IPS DF 19.7 (cell line): ENCODE results near the gene CACNA1A.
"Not testable (repeated sequence)": the region's sequence is repeated elsewhere in the genome, so short reads cannot be mapped to it uniquely, and the experiment has no call there.

Experiments
- DNase-seq: peaks from one replicate; pipeline ENCODE4 v3.0.0-alpha.2; 2013; ENCODE audit warnings: low read depth, low spot score

Gene CACNA1A

DNA sequence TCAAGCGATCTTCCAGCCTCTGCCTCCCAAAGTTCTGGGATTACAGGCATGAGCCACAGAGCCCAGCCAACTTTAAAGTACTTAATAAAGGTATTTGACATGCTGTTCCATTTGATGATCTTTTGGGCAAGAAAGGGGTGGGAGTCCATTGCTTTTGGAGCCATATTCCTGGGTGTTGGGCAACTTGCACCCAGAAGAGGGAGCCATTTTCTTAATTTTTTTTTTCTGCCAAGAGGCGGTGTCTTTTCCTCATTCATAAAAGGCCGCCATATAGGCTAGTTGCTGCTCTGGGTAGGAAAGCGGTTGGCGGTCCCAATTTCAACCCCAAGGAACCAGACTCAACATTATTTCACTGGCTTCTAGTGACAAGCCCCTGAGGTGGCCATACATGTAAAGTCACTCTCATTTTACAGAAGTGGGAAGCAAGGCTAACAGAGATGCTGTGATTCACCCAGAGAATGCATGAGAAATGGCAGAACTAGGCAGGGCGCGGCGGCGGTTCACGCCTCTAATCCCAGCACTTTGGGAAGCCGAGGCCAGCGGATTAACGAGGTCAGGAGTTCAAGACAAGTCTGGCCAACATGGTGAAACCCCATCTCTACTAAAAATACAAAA lies 139.6 kb downstream of the CACNA1A start:
- no peak for DNase-seq

DNA sequence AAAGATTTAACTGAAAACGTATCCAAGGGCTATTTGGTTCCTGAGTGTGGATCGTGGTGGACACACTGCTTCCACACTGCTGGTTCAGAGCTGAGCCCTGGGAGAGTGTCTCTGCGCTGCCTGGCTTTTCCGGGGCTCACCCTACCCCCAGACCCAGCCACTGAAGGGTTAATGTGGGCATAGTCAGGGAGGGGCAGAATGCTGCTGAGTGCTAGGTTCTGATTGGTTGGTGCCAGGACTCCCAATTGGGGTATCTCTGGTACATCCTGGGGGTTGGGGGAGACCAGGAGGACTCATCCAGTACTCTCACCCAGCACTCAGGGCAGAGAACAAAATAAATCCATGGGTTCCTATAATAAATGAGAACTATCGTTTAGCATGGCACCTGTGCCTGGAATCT lies 142.3 kb downstream of the CACNA1A start:
- no peak for DNase-seq

- DNase-seq: no peak
Measured at GRCh38 chr19:13363245-13363644, 143.0 kb downstream of the CACNA1A start.

GRCh38 chr19:13362668-13363067 lies 143.6 kb downstream of the CACNA1A start:
- no peak for DNase-seq

- not testable (repeated sequence) for DNase-seq
Measured at GRCh38 chr19:13361726-13362125, 144.6 kb downstream of the CACNA1A start.

GRCh38 chr19:13356686-13357280 lies 149.5 kb downstream of the CACNA1A start:
- DNase-seq: no peak

GRCh38 chr19:13356185-13356584 lies 150.1 kb downstream of the CACNA1A start:
- no peak for DNase-seq

GRCh38 chr19:13355356-13355755 lies 150.9 kb downstream of the CACNA1A start:
- no peak for DNase-seq

GRCh38 chr19:13353625-13354024 lies 152.7 kb downstream of the CACNA1A start:
- DNase-seq: no peak

DNA sequence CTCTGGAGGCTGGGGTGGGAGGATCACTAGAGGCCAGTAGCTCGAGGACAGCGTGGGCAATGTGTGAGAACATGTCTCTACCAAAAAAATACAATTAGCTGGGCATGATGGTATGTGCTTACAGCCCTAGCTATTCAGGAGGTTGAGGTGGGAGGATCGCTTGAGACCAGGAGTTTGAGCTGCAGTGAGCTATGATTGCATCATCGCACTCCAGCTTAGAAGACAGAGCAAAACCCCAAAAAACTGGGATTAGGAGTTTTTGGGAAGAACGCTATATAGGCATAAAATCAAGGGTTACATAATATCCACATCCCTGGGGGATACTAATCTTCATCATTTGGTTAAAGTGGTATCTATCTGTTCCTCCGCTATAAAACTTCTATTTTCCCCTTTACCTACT lies 155.5 kb downstream of the CACNA1A start:
- DNase-seq: no peak

GRCh38 chr19:13350072-13350471 lies 156.2 kb downstream of the CACNA1A start:
- no peak for DNase-seq

GRCh38 chr19:13347367-13347766 lies 158.9 kb downstream of the CACNA1A start:
- DNase-seq: no peak

- no peak for DNase-seq
Measured at GRCh38 chr19:13343514-13343913, 162.8 kb downstream of the CACNA1A start.

- DNase-seq: no peak
Measured at GRCh38 chr19:13342672-13343071, 163.6 kb downstream of the CACNA1A start.

- DNase-seq: no peak
Measured at GRCh38 chr19:13339869-13340268, 166.4 kb downstream of the CACNA1A start.

GRCh38 chr19:13337181-13337580 lies 169.1 kb downstream of the CACNA1A start:
- DNase-seq: no peak

DNA sequence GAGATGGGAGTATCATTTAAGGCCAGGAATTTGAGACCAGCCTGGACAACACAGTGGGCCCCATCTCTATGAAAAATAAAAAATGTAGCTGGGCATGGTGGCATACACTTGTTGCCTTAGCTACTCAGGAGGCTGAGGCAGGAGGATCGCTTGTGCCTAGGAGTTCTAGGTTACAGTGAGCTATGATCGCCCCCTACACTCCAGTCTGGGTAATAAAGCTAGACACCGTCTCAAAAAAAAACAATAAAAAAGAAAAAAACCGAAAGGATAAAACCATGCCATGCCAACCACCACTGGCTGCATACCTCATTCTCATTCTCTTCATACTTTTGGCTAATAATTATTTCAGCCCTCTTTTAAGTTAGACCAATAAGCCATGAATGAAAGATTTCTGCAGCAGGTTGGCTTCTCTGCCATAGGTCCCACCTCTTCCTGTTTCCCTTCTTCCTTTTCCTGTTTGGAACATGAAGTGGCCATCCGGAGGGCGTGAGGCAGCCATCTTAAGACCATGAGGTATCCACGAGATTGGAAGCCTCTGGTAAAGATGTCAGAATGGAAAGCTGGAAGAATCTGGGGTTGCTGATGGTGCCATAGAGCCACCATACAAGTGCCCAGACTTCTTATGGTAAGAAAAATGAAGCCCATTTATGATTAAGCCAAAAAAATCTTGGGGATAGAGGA lies 171.3 kb downstream of the CACNA1A start:
- DNase-seq: no peak

DNA sequence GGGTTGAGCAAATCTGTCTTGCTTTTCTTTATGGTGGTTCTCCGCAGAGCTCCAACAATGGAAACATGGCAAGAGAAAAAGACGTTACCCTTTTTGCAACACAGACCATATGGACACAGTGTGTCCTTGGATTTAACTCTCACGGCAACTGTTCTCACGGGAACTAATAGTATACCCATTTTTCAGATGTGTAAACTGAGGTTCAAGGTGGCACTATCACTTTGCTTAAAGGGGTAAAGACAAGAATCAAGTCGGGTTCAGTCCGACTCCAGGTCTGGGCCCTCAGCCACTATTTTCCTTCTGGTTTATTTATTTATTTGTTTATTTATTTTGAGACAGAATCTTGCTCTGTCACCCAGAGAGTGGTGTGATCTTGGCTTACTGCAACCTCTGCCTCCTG lies 176.0 kb downstream of the CACNA1A start:
- no peak for DNase-seq

- DNase-seq: no peak
Measured at GRCh38 chr19:13329766-13330165, 176.5 kb downstream of the CACNA1A start.

DNA sequence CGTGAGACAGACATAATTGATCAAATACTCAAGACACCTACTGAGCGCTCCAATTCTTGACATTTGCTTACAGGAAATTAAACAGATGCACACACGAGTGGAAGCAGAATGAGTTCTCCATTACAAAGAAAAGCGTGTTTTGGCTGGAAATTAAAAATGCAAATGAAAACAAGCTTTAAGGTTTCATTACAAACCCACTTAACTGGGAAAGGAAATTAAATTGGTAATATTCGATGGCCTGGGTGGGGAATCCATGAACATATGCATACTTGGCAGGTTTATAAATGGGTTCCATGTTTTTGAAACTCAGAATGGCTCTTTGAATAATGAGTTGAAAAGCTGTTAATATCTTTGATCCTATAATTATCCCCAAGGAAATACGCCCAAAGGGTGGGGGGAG lies 178.0 kb downstream of the CACNA1A start:
- no peak for DNase-seq

- no peak for DNase-seq
Measured at GRCh38 chr19:13319526-13319925, 186.8 kb downstream of the CACNA1A start.

GRCh38 chr19:13318190-13318589 lies 188.1 kb downstream of the CACNA1A start:
- DNase-seq: no peak

GRCh38 chr19:13315495-13315894 lies 190.8 kb downstream of the CACNA1A start:
- no peak for DNase-seq
